HFFc6 (cell line): ENCODE measurements around the gene IRF9. TPM values are rescaled to one million over a fixed set of nuclear protein-coding genes. Genes with fewer than 3 reads are reported as not detected.

Experiments
- DNase-seq: peaks from one replicate; pipeline ENCODE4 v3.0.0-alpha.2; 2018
- H3K27ac Mint-ChIP-seq: 2 replicates; pipeline ENCODE4 v1.8.0; 2020; ENCODE audit warnings: mild to moderate bottlenecking, mixed read lengths
- H3K27me3 Mint-ChIP-seq: 2 replicates; pipeline ENCODE4 v1.8.0; 2021; ENCODE audit warnings: mild to moderate bottlenecking, moderate library complexity, mixed read lengths; ENCODE audit not compliant: insufficient read depth
- H3K36me3 Mint-ChIP-seq: 2 replicates; pipeline ENCODE4 v1.8.0; 2021; ENCODE audit warnings: low read depth, mixed read lengths
- H3K4me1 Mint-ChIP-seq: 2 replicates; pipeline ENCODE4 v1.8.0; 2020; ENCODE audit warnings: low read depth, mixed read lengths
- H3K4me3 Mint-ChIP-seq: 2 replicates; pipeline ENCODE4 v1.8.0; 2020; ENCODE audit warnings: mild to moderate bottlenecking, moderate library complexity, mixed read lengths
- H3K9me3 Mint-ChIP-seq: 2 replicates; pipeline ENCODE4 v1.8.0; 2020; ENCODE audit warnings: mild to moderate bottlenecking, mixed read lengths
- CTCF ChIP-seq: fragments of 200-600 bp; sonication (generic); IDR thresholded peaks from 2 replicates; pipeline ENCODE4 v1.5.0; 2021; ENCODE audit warnings: antibody characterized with exemption, mild to moderate bottlenecking
- total RNA-seq, 6 experiments: library from RNA; stranded (reverse); fragmentation: NEBNext Ultra II Directional; extraction: Animal tissue kit (Norgen Biotek cat#: 25700); gene quantifications; 2 replicates in 1 of 6; 3 replicates in 5 of 6; pipeline ENCODE4 v1.2.3, GENCODE V29; 2021

Gene IRF9
- total RNA-seq, 6 experiments from 2014 or later: 23.6 to 38.8 (median 32.3) TPM

- H3K9me3 Mint-ChIP-seq: peaks cover 5% of the 10 kb centered on the region; the same call in 1 of the 2 replicates
- peaks cover 9% of the 10 kb centered on the region for H3K4me1 Mint-ChIP-seq
- H3K27me3 Mint-ChIP-seq: no peaks in the 10 kb centered on the region; the same call in 1 of the 2 replicates
- H3K27ac Mint-ChIP-seq: no peak overlapping the region
- peaks cover 58% of the 10 kb centered on the region for H3K36me3 Mint-ChIP-seq
- DNase-seq: no peak
- TF ChIP-seq CTCF: no peak
- H3K4me3 Mint-ChIP-seq: no peak overlapping the region
Measured at GRCh38 chr14:24207104-24207551, 46.1 kb downstream of the IRF9 start.

DNA sequence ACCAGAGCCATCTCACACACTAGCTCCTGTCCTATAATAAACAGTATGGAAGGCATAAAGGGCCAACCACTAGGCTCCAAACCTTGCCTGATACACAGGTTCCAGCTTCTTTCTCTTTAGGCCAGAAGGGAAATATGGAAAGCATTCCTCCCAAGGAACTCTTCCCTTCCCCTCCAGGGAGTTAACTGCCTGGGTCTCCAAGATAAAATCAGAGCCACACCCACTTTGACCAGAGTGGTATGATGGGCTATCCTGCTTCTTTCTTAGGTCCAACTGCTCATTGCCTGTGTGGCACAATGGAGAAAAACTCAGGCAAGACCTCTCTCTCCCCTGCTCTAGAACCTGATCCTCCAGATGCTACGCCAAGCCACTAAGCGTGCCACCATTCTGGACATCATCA, 46.6 kb downstream of the IRF9 start:
- H3K36me3 Mint-ChIP-seq: peaks cover 53% of the 10 kb centered on the region
- H3K27me3 Mint-ChIP-seq: peaks cover 2% of the 10 kb centered on the region
- no peak for DNase-seq
- H3K27ac Mint-ChIP-seq: no peak overlapping the region
- peaks cover 9% of the 10 kb centered on the region for H3K4me1 Mint-ChIP-seq
- TF ChIP-seq CTCF: no peak
- H3K4me3 Mint-ChIP-seq: no peak overlapping the region
- peaks cover 5% of the 10 kb centered on the region; the same call in 1 of the 2 replicates for H3K9me3 Mint-ChIP-seq

- H3K27ac Mint-ChIP-seq: no peak overlapping the region
- no peak for TF ChIP-seq CTCF
- peak overlapping the region; percentile 97 for H3K4me3 Mint-ChIP-seq
- peaks cover 33% of the 10 kb centered on the region for H3K4me1 Mint-ChIP-seq
- peaks cover 2% of the 10 kb centered on the region for H3K27me3 Mint-ChIP-seq
- DNase-seq: no peak
- H3K9me3 Mint-ChIP-seq: no peaks in the 10 kb centered on the region
- peaks cover 38% of the 10 kb centered on the region for H3K36me3 Mint-ChIP-seq
Measured at GRCh38 chr14:24211311-24211710, 50.2 kb downstream of the IRF9 start.

- peaks cover 2% of the 10 kb centered on the region for H3K27me3 Mint-ChIP-seq
- H3K27ac Mint-ChIP-seq: peak within 1 kb of the TSS; percentile 100
- peak within 1 kb of the TSS; percentile 97 for H3K4me3 Mint-ChIP-seq
- peak; percentile 49; the same call in 1 of the 2 replicates for TF ChIP-seq CTCF
- peak; percentile 98 for DNase-seq
- H3K36me3 Mint-ChIP-seq: peaks cover 24% of the 10 kb centered on the region
- no peaks in the 10 kb centered on the region for H3K9me3 Mint-ChIP-seq
- peaks cover 40% of the 10 kb centered on the region for H3K4me1 Mint-ChIP-seq
Measured at GRCh38 chr14:24212924-24213865, 52.1 kb downstream of the IRF9 start, which contains the start of gene CHMP4A. Gene CHMP4A, minus strand, starts transcription at chr14:24213488. Its CDS starts 49 bp downstream, at chr14:24213439.

GRCh38 chr14:24213866-24214662, 53.0 kb downstream of the IRF9 start:
- no peak for DNase-seq
- H3K27ac Mint-ChIP-seq: peak overlapping the region; percentile 100
- H3K27me3 Mint-ChIP-seq: peaks cover 2% of the 10 kb centered on the region
- peak overlapping the region; percentile 97 for H3K4me3 Mint-ChIP-seq
- H3K36me3 Mint-ChIP-seq: peaks cover 20% of the 10 kb centered on the region; the same call in 1 of the 2 replicates
- H3K4me1 Mint-ChIP-seq: peaks cover 44% of the 10 kb centered on the region
- peak; percentile 22; the same call in 1 of the 2 replicates for TF ChIP-seq CTCF
- H3K9me3 Mint-ChIP-seq: no peaks in the 10 kb centered on the region
